ENCODE measurements around the gene EVC.
A peak's percentile ranks its signal among the peaks of the same experiment; 100 is the strongest.
"Not testable (repeated sequence)": the region's sequence is repeated elsewhere in the genome, so short reads cannot be mapped to it uniquely, and the experiment has no call there.

The EVC gene

DNA sequence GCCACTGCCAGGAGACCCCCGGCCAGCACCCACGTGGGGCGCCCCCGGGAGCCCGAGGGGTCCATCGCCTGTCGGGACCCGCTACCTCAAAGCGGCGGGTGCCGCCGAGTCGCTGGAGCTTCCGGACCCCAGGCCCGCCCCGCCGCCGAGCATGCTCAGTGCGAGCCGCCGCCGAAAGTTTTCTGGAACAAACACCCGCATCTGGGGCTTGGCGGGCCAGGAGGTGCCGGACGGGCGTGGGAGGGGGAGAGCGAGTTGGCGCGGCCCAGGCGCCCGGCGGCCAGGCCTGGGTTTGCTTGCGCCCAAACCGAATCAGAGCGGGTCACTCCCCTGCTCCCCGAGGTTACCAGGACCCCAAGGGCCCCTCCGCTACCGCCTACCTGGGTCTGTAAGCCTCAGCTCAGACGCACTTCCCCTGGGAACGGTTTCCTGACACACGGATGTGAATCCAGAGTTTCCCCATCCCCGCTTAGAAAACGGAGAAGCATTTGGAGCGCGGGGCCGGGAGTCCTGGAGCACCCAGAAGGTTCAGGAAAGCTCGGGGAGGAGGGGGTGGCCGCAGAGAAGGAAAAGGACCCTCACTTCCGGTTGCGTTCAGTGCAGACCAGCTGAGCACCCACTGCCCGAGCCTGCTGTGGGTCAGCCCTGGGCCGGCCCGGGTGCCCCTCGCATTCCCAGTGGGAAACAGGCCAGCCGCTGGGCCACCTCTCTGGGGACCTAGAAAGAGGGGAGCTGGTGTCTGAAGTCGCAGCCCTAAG is 2.4 kb upstream of the EVC start, which contains the start of gene EVC2:
TSS of gene EVC2 (minus strand) at position 111 of the 758 bp plus-strand sequence. CDS start at position 65, 46 bp downstream.
- DNase-seq, result peak in 22 of 58 donors; percentile 3 to 51 (median 12)

GRCh38 chr4:5709207-5709575 is 1.8 kb upstream of the EVC start:
- no peak for DNase-seq

DNA sequence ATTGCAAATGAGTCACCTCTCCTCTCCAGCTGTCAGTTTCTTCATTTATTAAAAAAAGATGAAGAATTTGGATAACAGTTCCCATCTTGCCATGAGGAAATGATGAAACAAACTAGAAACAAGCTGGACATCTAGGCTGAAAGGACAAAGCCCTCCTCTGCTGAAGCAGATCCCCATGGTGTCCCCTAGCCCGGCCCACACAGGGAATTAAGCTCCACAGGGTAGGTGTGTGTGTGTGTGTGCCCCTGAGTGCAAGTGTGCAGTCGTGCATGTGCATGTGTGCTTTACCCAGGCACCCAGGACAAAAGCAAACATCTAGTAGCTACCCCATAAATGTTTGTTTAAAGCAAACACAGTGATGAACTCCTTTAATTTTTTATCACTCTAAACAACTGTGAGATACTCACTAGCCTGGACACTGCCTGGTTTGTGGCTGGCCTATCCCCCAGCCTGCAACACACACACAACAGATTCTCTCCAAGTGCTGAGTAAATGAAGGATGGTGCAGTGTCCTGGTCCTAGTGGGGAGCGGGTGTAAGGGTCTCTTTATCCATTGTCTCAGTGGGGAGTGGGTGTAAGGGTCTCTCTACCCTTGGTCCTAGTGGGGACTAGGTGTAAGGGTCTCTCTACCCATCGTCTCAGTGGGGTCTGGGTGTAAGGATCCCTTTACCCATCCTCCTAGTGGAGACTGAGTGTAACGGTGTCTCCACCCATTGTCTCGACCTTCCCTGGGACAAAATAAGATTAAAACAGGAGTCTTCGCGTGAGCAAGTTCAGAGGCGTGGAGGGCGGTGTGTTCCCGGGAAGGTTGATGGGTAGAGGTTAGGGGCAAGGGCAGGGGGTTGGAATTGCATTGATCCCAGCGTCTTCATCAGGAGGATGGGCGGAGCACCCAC is 688 bp upstream of the EVC start:
- DNase-seq, result no peak

GRCh38 chr4:5711479-5712184 is 631 bp downstream of the EVC start:
- DNase-seq, result no peak

- DNase-seq, result no peak
These were observed 1.5 kb downstream of the EVC start for GRCh38 chr4:5712517-5712916.

- no peak for DNase-seq
These were observed 1.9 kb downstream of the EVC start for GRCh38 chr4:5712931-5713330.

DNA sequence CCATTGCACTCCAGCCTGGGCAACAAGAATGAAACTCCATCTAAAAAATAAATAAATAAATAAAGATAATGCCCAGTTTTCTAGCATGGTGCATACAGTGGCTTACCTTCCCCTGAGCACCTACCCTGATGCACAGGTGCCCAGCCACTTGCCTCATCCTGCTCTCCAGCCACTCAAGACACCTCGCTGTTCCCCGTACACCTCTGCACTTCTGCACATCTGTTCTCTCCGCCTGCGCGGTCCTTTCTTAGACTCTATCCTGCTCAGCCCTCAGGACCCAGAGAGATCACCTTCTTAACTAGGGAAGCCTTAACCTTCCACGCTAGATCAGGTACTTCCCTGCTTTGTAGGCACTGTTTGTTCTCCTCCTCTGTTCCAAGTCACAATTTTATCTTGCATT is 2.9 kb downstream of the EVC start:
- DNase-seq, result no peak

GRCh38 chr4:5715357-5715756 is 4.4 kb downstream of the EVC start:
- DNase-seq, result no peak

GRCh38 chr4:5716391-5716790 is 5.4 kb downstream of the EVC start:
- no peak for DNase-seq

GRCh38 chr4:5717449-5718158 is 6.6 kb downstream of the EVC start:
- no peak for DNase-seq

DNA sequence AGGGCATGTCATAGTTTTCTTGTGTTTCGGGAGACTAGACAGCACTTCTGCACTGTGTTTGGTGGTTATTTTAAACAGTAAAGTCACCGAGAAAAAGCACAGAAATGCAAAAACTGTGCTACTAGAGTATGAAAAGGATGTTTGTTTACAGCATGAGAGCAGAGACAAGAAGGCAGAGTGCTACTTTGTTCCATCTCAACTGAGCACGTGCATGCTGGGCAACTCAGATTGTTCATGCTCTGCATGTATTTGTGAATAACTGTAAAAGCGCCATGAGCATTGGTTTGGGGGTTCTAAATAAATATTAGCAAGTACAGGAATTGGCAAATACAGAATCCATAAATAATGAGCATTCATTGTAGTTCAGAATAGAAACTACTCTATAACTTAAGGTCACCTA is 7.4 kb downstream of the EVC start:
- no peak for DNase-seq

- DNase-seq, result no peak
These were observed 8.5 kb downstream of the EVC start for GRCh38 chr4:5719350-5720055.

GRCh38 chr4:5720157-5720850 is 9.3 kb downstream of the EVC start:
- no peak for DNase-seq

DNA sequence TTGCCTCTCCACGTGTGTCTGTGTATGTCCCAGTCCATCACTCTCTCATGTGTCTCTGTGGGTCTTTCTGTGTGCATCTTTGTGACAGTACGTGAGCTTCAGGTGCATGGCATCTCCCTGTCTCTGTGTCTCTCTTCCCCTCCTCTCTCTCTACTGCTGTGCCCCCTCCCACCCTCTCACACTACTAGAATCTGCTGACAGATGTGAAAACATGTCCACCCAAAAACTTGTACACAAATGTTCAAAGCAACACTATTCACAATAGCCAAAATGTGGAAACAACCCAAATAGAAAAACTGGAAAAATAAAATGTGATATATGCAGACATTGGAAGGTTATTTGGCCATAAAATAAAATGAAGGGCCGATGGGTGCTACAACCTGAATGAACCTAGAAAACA is 10.0 kb downstream of the EVC start:
- no peak for DNase-seq

DNA sequence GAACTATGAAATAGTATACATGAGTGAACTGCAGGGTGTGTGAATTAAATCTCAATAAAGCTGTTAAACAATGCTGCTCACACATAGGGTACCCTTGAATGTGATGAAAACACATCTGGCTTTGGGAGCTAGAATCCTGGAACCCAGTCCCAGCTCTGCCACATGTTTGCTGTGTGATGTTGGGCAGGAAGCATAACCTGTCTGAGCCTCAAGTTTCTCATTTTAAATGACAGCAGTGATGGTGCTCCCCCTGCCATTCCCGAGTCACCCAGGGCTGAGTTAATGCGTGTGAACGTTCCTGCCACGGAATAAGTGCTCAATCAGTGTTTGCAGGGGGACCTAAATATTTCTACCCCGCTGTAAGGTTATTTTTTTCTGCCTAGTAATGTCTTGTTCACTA is 10.9 kb downstream of the EVC start:
- DNase-seq, result no peak

DNA sequence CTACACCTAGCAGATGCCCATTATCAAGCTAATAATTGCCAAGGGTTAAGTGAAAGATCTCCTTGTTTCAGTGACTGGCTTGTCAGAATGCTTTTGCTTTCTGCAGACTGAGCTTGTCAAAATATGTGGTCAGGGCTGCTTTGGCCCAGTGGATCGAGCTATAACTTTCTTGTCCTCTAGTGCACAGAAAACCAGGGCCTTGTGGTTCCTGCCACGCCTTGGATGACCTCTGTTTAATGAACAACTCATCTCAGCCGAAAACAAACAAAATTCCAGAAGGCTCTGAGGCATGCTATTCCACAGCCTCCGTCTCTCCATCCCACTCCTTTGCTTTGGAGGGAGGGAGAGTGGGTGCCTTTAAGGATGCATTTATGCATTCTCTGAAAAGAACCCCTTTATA is 11.3 kb downstream of the EVC start:
- no peak for DNase-seq

- no peak for DNase-seq
These were observed 13.4 kb downstream of the EVC start for GRCh38 chr4:5724377-5724776.

GRCh38 chr4:5728412-5728811 is 17.4 kb downstream of the EVC start:
- not testable (repeated sequence) for DNase-seq

DNA sequence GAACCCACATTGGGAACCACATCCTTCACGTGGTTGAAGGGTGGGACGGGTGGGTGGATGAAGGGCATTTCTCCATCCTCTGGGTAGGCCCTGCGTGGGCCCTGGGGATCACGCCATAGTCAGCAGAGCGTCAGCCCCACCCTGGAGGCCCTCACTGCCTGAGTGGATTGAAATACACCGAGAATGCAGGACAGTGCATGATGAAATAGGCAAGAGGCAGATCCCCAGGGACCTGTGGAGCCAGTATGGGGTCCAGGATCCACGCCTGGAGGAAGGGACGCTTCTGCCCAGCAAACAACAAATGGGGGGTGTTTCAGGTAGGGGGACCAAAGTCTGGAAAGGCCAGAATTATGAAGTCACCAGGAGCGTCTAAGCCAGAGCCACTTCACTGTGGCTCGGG is 19.4 kb downstream of the EVC start:
- no peak for DNase-seq

Measured in anterior cingulate cortex (tissue), 58 donors.